Measurements from ENCODE around the gene VPS13A. TPM values are rescaled to one million over a fixed set of nuclear protein-coding genes. Genes with fewer than 3 reads are reported as not detected.

The VPS13A gene
- total and polyA plus RNA-seq, 2 of the 13 experiments (the other 11 are each of a cell fraction or from before 2014, with no cell fraction given) = 20.4 to 20.7 TPM

- FAIRE-seq = no peak
- ChIA-PET CTCF (ENCODE audit: low intra/inter-chr PET ratio, low total read pairs) (no interaction called here), POLR2A (no interaction called here)
- BruUV-seq (replicated peaks) = no TSS peak
- no peak for DNase-seq (ENCODE audit: low spot score)
- intact Hi-C loops (cut with micrococcal nuclease; ENCODE audit: unreplicated experiment) (loop anchor here (5.0 kb wide), 1 partner anchor 607 kb away; no protein-coding TSS in a partner anchor), in situ Hi-C loops (cut with HindIII; ENCODE audit: extremely low pct_ligation_motif_present, low pct_unique_long_range_greater_than_20kb) (loop anchor here (10.0 kb wide), 1 partner anchor 315 kb away; no protein-coding TSS in a partner anchor)
- no peaks in the 10 kb centered on the region for H3K79me2 ChIP-seq (ENCODE audit: insufficient read depth, low read length)
- WGBS (ENCODE audit: low lambda C conversion rate) = 3% methylated on average over 2 of the region's 2 CpGs
- H3K9me3 ChIP-seq (ENCODE audit: low read length) = no peaks in the 10 kb centered on the region
- H3K4me3 ChIP-seq (replicated peaks in 1 of 3; ENCODE audit: insufficient read depth in 1 of 3, low read depth in 2 of 3, low read length in 3 of 3) = no peak overlapping the region
- TF ChIP-seq, protein P1, sequence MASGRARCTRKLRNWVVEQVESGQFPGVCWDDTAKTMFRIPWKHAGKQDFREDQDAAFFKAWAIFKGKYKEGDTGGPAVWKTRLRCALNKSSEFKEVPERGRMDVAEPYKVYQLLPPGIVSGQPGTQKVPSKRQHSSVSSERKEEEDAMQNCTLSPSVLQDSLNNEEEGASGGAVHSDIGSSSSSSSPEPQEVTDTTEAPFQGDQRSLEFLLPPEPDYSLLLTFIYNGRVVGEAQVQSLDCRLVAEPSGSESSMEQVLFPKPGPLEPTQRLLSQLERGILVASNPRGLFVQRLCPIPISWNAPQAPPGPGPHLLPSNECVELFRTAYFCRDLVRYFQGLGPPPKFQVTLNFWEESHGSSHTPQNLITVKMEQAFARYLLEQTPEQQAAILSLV (CRISPR knock-in tag; IDR thresholded peaks at IDR 0.05; ENCODE audit: borderline replicate concordance) = no peak
- no peak for TF ChIP-seq XRCC5 (optimal IDR thresholded peaks at IDR 0.05; ENCODE audit: low read length)
- TF ChIP-seq, protein P2, sequence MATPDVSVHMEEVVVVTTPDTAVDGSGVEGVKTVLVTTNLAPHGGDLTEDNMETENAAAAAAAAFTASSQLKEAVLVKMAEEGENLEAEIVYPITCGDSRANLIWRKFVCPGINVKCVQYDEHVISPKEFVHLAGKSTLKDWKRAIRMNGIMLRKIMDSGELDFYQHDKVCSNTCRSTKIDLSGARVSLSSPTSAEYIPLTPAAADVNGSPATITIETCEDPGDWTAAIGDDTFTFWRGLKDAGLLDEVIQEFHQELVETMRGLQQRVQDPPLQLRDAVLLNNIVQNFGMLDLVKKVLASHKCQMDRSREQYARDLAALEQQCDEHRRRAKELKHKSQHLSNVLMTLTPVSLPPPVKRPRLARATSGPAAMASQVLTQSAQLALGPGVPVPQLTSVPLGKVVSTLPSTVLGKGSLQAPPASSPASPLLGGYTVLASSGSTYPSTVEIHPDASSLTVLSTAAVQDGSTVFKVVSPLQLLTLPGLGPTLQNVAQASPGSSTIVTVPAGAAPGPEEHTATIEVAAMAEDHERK (CRISPR knock-in tag; IDR thresholded peaks at IDR 0.05; ENCODE audit: low read depth) = no peak
- TF ChIP-seq, protein P3, sequence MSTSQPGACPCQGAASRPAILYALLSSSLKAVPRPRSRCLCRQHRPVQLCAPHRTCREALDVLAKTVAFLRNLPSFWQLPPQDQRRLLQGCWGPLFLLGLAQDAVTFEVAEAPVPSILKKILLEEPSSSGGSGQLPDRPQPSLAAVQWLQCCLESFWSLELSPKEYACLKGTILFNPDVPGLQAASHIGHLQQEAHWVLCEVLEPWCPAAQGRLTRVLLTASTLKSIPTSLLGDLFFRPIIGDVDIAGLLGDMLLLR (CRISPR knock-in tag; IDR thresholded peaks at IDR 0.05) = no peak
- TF ChIP-seq, protein P4, sequence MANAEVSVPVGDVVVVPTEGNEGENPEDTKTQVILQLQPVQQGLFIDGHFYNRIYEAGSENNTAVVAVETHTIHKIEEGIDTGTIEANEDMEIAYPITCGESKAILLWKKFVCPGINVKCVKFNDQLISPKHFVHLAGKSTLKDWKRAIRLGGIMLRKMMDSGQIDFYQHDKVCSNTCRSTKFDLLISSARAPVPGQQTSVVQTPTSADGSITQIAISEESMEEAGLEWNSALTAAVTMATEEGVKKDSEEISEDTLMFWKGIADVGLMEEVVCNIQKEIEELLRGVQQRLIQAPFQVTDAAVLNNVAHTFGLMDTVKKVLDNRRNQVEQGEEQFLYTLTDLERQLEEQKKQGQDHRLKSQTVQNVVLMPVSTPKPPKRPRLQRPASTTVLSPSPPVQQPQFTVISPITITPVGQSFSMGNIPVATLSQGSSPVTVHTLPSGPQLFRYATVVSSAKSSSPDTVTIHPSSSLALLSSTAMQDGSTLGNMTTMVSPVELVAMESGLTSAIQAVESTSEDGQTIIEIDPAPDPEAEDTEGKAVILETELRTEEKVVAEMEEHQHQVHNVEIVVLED (CRISPR knock-in tag; IDR thresholded peaks at IDR 0.05; ENCODE audit: borderline replicate concordance) = no peak
- TF ChIP-seq NAIF1 (CRISPR knock-in tag; IDR thresholded peaks at IDR 0.05; ENCODE audit: borderline replicate concordance) = no peak
- no peak for TF ChIP-seq THAP8 (CRISPR knock-in tag; IDR thresholded peaks at IDR 0.05; ENCODE audit: borderline replicate concordance)
- no peak for TF ChIP-seq ZEB1 (IDR thresholded peaks at IDR 0.05; ENCODE audit: insufficient replicate concordance, low read depth)
- no peak for TF ChIP-seq SAFB2 (CRISPR knock-in tag; IDR thresholded peaks at IDR 0.05; ENCODE audit: borderline replicate concordance, low read depth)
- TF ChIP-seq GABPA (IDR thresholded peaks at IDR 0.05; ENCODE audit: low read depth, low read length) = no peak
- no peak for TF ChIP-seq GABPA (CRISPR knock-in tag; IDR thresholded peaks at IDR 0.05; ENCODE audit: low read depth)
- no peak for TF ChIP-seq PLSCR1 (CRISPR knock-in tag; IDR thresholded peaks at IDR 0.05; ENCODE audit: borderline replicate concordance)
- TF ChIP-seq SIX4 (CRISPR knock-in tag; IDR thresholded peaks at IDR 0.05) = no peak
- TF ChIP-seq HHEX (CRISPR knock-in tag; IDR thresholded peaks at IDR 0.05) = no peak
- TF ChIP-seq MLX (CRISPR knock-in tag; IDR thresholded peaks at IDR 0.05) = no peak
- ATAC-seq = no peak
- no peak overlapping the region for H2AFZ ChIP-seq (ENCODE audit: low read length)
- H4K20me1 ChIP-seq (ENCODE audit: insufficient read depth, low read length) = no peaks in the 10 kb centered on the region
- H3K9ac ChIP-seq (ENCODE audit: insufficient read depth, low read depth, low read length) = no peak overlapping the region
- no peak overlapping the region for H3K4me2 ChIP-seq (ENCODE audit: low read depth, low read length)
- H3K27ac ChIP-seq (ENCODE audit: extremely low read length, insufficient read depth, low read length) = no peak overlapping the region
- H3K4me1 ChIP-seq (ENCODE audit: insufficient read depth, low read length) = peaks cover 21% of the 10 kb centered on the region; the same call in 1 of the 2 replicates
- H3K27me3 ChIP-seq (ENCODE audit: control insufficient read depth in 1 of 2, insufficient read depth in 2 of 2, low read length in 2 of 2) = peaks cover 2 to 7% of the 10 kb centered on the region in 2 experiments; a peak in 4 of 5 replicates
- H3K36me3 ChIP-seq (replicated peaks in 1 of 2; ENCODE audit: control insufficient read depth in 1 of 2, insufficient read depth in 2 of 2, low read length in 2 of 2) = no peaks in the 10 kb centered on the region
Measured at GRCh38 chr9:77429928-77430327, 252.6 kb downstream of the VPS13A start.

Measured in HepG2 (cell line).